HCT116 (cell line): Measurements from ENCODE around the gene FGF13. TPM values are rescaled to one million over a fixed set of nuclear protein-coding genes. Genes with fewer than 3 reads are reported as not detected.

ENCODE experiments used
- ATAC-seq: fragments of 200-7000 bp; cut with Tn5 transposase; 2 replicates; pipeline ENCODE4 v1.9.1; 2020; ENCODE audit warnings: mild to moderate bottlenecking, moderate library complexity
- BruUV-seq: library from RNA; stranded (reverse); fragments of 400-500 nt; replicated peaks from 2 replicates; lab custom pipeline; 2021; lab: Mats Ljungman, UMichigan
- CTCF ChIA-PET: fragments of 300-600 bp; sonication (Branson Sonifier 250); formaldehyde crosslinking; loops from one replicate; lab custom pipeline; 2021; ENCODE audit warnings: antibody characterized with exemption; lab: Charles Lee
- POLR2A ChIA-PET: fragments of 300-600, 350-600 bp; sonication (Branson Sonifier 250); formaldehyde crosslinking; loops from one replicate; lab custom pipeline; 2021; ENCODE audit warnings: antibody characterized with exemption; lab: Charles Lee
- RAD21 ChIA-PET, 2 experiments: fragments of 300-600 bp; sonication (Branson Sonifier 250); formaldehyde crosslinking; loops; one replicate each; lab custom pipeline; 2023; ENCODE audit warnings: low total read pairs in 2 of 2; ENCODE audit not compliant: uncharacterized antibody in 2 of 2, unreplicated experiment in 2 of 2, low non-redundant PET in 1 of 2; lab: Charles Lee
- DNase-seq: peaks from one replicate; pipeline ENCODE4 v3.0.0-alpha.2; 2010; ENCODE audit warnings: low read depth, low spot score
- H2AFZ ChIP-seq: fragments of 200-600 bp; shearing (Covaris generic), sonication (generic); 2 replicates; pipeline ENCODE4 v1.6.1; 2017; ENCODE audit warnings: low read depth, mixed run types, mixed read lengths, antibody characterized with exemption, low read length; ENCODE audit not compliant: poor library complexity, severe bottlenecking
- H3K27ac ChIP-seq: 2 replicates; pipeline ENCODE4 v1.5.1; 2012; ENCODE audit warnings: low read depth, low read length
- H3K27me3 ChIP-seq: fragments of 200-600 bp; sonication (generic); 2 replicates; pipeline ENCODE4 v1.6.1; 2016; ENCODE audit warnings: mixed run types, low read length, mixed read lengths; ENCODE audit not compliant: insufficient read depth
- H3K36me3 ChIP-seq, 2 experiments: fragments of 200-500 bp in 1 of 2; fragments of 200-600 bp in 1 of 2; sonication (Bioruptor generic) in 1 of 2; sonication (generic) in 1 of 2; 2 replicates each; pipeline versions ENCODE4 v1.5.1 to v1.6.1; 2014 to 2016; ENCODE audit warnings: low read length in 2 of 2, inconsistent platforms in 1 of 2, mixed read lengths in 1 of 2, mixed run types in 1 of 2; ENCODE audit not compliant: insufficient read depth in 2 of 2, control insufficient read depth in 1 of 2
- H3K4me1 ChIP-seq, 2 experiments: fragments of 200-600 bp in 1 of 2; sonication (generic) in 1 of 2; 2 replicates each; pipeline versions ENCODE4 v1.5.1 to v1.6.1; 2012 to 2017; ENCODE audit warnings: low read length in 2 of 2, inconsistent platforms in 1 of 2, mild to moderate bottlenecking in 1 of 2, mixed read lengths in 1 of 2, mixed run types in 1 of 2, moderate library complexity in 1 of 2; ENCODE audit not compliant: insufficient read depth in 2 of 2, control insufficient read depth in 1 of 2
- H3K4me2 ChIP-seq: fragments of 200-600 bp; sonication (generic); 2 replicates; pipeline ENCODE4 v1.6.1; 2017; ENCODE audit warnings: mixed run types, low read length, mixed read lengths
- H3K4me3 ChIP-seq, 2 experiments: fragments of 200-600 bp in 1 of 2; sonication (generic) in 1 of 2; replicated peaks in 1 of 2; 2 replicates each; pipeline ENCODE4 v1.5.1; 2011 to 2016; ENCODE audit warnings: low read length in 2 of 2, control low read depth in 1 of 2, low read depth in 1 of 2, mild to moderate bottlenecking in 1 of 2, mixed read lengths in 1 of 2, mixed run types in 1 of 2
- H3K79me2 ChIP-seq: fragments of 200-600 bp; sonication (generic); 2 replicates; pipeline ENCODE4 v1.6.1; 2017; ENCODE audit warnings: mild to moderate bottlenecking, mixed run types, low read length, moderate library complexity, mixed read lengths; ENCODE audit not compliant: insufficient read depth
- H3K9ac ChIP-seq: fragments of 200-600 bp; sonication (generic); 2 replicates; pipeline ENCODE4 v1.6.1; 2016; ENCODE audit warnings: low read length, mixed read lengths
- H3K9me2 ChIP-seq: fragments of 200-600 bp; sonication (generic), shearing (Covaris generic); 2 replicates; pipeline ENCODE4 v1.6.1; 2017; ENCODE audit warnings: mixed run types, mild to moderate bottlenecking, moderate library complexity; ENCODE audit not compliant: insufficient read depth
- H3K9me3 ChIP-seq, 2 experiments: fragments of 200-500 bp in 1 of 2; fragments of 200-600 bp in 1 of 2; sonication (Bioruptor generic) in 1 of 2; sonication (generic) in 1 of 2; 2 replicates each; pipeline ENCODE4 v1.6.1; 2014 to 2017; ENCODE audit warnings: low read length in 2 of 2, mixed read lengths in 2 of 2, inconsistent platforms in 1 of 2, low read depth in 1 of 2, mild to moderate bottlenecking in 1 of 2, mixed run types in 1 of 2, moderate library complexity in 1 of 2; ENCODE audit not compliant: control insufficient read depth in 1 of 2, insufficient read depth in 1 of 2
- H4K20me1 ChIP-seq: fragments of 200-600 bp; sonication (generic), shearing (Covaris generic); 2 replicates; pipeline ENCODE4 v1.6.1; 2017; ENCODE audit warnings: mixed run types, mild to moderate bottlenecking, moderate library complexity; ENCODE audit not compliant: insufficient read depth
- ATF3 ChIP-seq: IDR thresholded peaks from 2 replicates; pipeline ENCODE4 v1.6.1; 2012
- CBX3 ChIP-seq: IDR thresholded peaks from 2 replicates; pipeline ENCODE4 v1.6.1; 2012; ENCODE audit warnings: low read depth
- CEBPB ChIP-seq: IDR thresholded peaks from 2 replicates; pipeline ENCODE4 v1.6.1; 2012; ENCODE audit warnings: low read depth
- CTCF ChIP-seq, 3 experiments: fragments of 200-600 bp in 1 of 3; sonication (generic) in 1 of 3; IDR thresholded peaks in 2 of 3; conservative IDR thresholded peaks in 1 of 3; 2 replicates each; pipeline ENCODE4 v1.5.1; 2012 to 2017; ENCODE audit warnings: low read depth in 2 of 3, low read length in 2 of 3, antibody characterized with exemption in 1 of 3, borderline replicate concordance in 1 of 3, control low read depth in 1 of 3, mild to moderate bottlenecking in 1 of 3, mixed read lengths in 1 of 3, mixed run types in 1 of 3, moderate library complexity in 1 of 3; ENCODE audit not compliant: insufficient read depth in 1 of 3
- EGR1 ChIP-seq: IDR thresholded peaks from 2 replicates; pipeline ENCODE4 v1.6.1; 2012; ENCODE audit warnings: low read depth
- ELF1 ChIP-seq: IDR thresholded peaks from 2 replicates; pipeline ENCODE4 v1.6.1; 2012; ENCODE audit warnings: low read depth, borderline replicate concordance
- EZH2 ChIP-seq: fragments of 200-600 bp; sonication (generic); IDR thresholded peaks from 2 replicates; pipeline ENCODE4 v1.6.1; 2017; ENCODE audit warnings: antibody characterized with exemption, mixed run types
- EZH2phosphoT487 ChIP-seq: fragments of 200-600 bp; IDR thresholded peaks from 2 replicates; pipeline ENCODE4 v1.6.1; 2018; ENCODE audit warnings: antibody characterized with exemption, borderline replicate concordance
- FOSL1 ChIP-seq: IDR thresholded peaks from 2 replicates; pipeline ENCODE4 v1.6.1; 2012; ENCODE audit warnings: low read depth
- JUND ChIP-seq: IDR thresholded peaks from 2 replicates; pipeline ENCODE4 v1.6.1; 2012
- MAX ChIP-seq: IDR thresholded peaks from 2 replicates; pipeline ENCODE4 v1.6.1; 2012
- POLR2AphosphoS5 ChIP-seq: IDR thresholded peaks from 2 replicates; pipeline ENCODE4 v1.6.1; 2011; ENCODE audit warnings: mild to moderate bottlenecking, low read depth, low read length, moderate library complexity
- RAD21 ChIP-seq: IDR thresholded peaks from 2 replicates; pipeline ENCODE4 v1.6.1; 2012; ENCODE audit warnings: low read depth, mild to moderate bottlenecking
- SP1 ChIP-seq: IDR thresholded peaks from 2 replicates; pipeline ENCODE4 v1.6.1; 2012; ENCODE audit warnings: low read depth
- SRF ChIP-seq: IDR thresholded peaks from 2 replicates; pipeline ENCODE4 v1.6.1; 2012; ENCODE audit warnings: low read depth
- TCF7L2 ChIP-seq: IDR thresholded peaks from 2 replicates; pipeline ENCODE4 v1.7.0; 2011; ENCODE audit warnings: borderline replicate concordance, inconsistent platforms; ENCODE audit not compliant: insufficient read depth, insufficient read length; ENCODE audit errors: extremely low read depth
- YY1 ChIP-seq: IDR thresholded peaks from 2 replicates; pipeline ENCODE4 v1.6.1; 2011; ENCODE audit warnings: low read length, low read depth, moderate library complexity, mild to moderate bottlenecking; ENCODE audit not compliant: insufficient replicate concordance; ENCODE audit errors: extremely low read depth
- ZBTB33 ChIP-seq: IDR thresholded peaks from 2 replicates; pipeline ENCODE4 v1.6.1; 2011; ENCODE audit warnings: mild to moderate bottlenecking, low read length, moderate library complexity; ENCODE audit not compliant: insufficient replicate concordance; ENCODE audit errors: extremely low read depth
- ZFX ChIP-seq: fragments of 450-650 bp; IDR thresholded peaks from 2 replicates; pipeline ENCODE4 v1.6.1; 2017
- ZNF274 ChIP-seq: fragments of 200-500 bp; sonication (Bioruptor generic); IDR thresholded peaks from 2 replicates; pipeline ENCODE4 v1.6.1; 2014; ENCODE audit warnings: mild to moderate bottlenecking, low read depth, low read length, inconsistent platforms
- intact Hi-C: fragments of 100-400 bp; cut with micrococcal nuclease; formaldehyde crosslinking; loops from 2 replicates; pipeline ENCODE4 v1.10.0; 2022
- total RNA-seq: library from RNA; stranded (reverse); gene quantifications from one replicate; pipeline ENCODE4 v1.2.1, GENCODE V29; 2021; ENCODE audit not compliant: unreplicated experiment

FGF13 gene
- total RNA-seq, 1 experiment from 2014 or later = 0.02 TPM

GRCh38 chrX:138756234-138756633, 44.7 kb upstream of the FGF13 start:
- Histone ChIP-seq H3K9me3 (no peaks in the 10 kb centered on the region), H3K9me2 (no peaks in the 10 kb centered on the region), H3K9ac (no peak overlapping the region), H3K4me3 (no peak overlapping the region), H2AFZ (no peak overlapping the region), H3K36me3 (no peaks in the 10 kb centered on the region), H3K27ac (no peak overlapping the region), H3K4me2 (no peak overlapping the region), H3K79me2 (no peaks in the 10 kb centered on the region), H3K4me1 (no peaks in the 10 kb centered on the region), H4K20me1 (no peaks in the 10 kb centered on the region), H3K27me3 (no peaks in the 10 kb centered on the region)
- BruUV-seq = no TSS peak
- ChIA-PET RAD21 (no interaction called here), POLR2A (no interaction called here), CTCF (no interaction called here)
- intact Hi-C loops = no loop called here
- TF ChIP-seq ZNF274 (no peak), ELF1 (no peak), TCF7L2 (no peak), SRF (no peak), EGR1 (no peak), ZFX (no peak), EZH2 (no peak), JUND (no peak), ZBTB33 (no peak), MAX (no peak), EZH2phosphoT487 (no peak), RAD21 (no peak), CBX3 (no peak), SP1 (no peak), POLR2AphosphoS5 (no peak), CTCF (IDR thresholded peaks at IDR 0.05 in 2 of 3, conservative IDR thresholded peaks at IDR 0.05 in 1 of 3; ENCODE audit: borderline replicate concordance in 1 of 3, insufficient read depth in 1 of 3, low read depth in 2 of 3, low read length in 2 of 3) (no peak), YY1 (no peak), FOSL1 (no peak), CEBPB (no peak), ATF3 (no peak)
- DNase-seq = no peak
- no peak for ATAC-seq
